ENCODE data around the gene GRIN2A. TPM values are rescaled to one million over a fixed set of nuclear protein-coding genes. Genes with fewer than 3 reads are reported as not detected.

GRIN2A gene
- 0.01 TPM in 1 of 3 replicates, not detected in the others for polyA plus RNA-seq
- polyA plus RNA-seq (2011; ENCODE audit: low read depth) = not detected
- not detected in 2 replicates for polyA plus RNA-seq (2011; cell fraction: cytosol; rRNA removed)
- polyA plus RNA-seq (2011; cell fraction: nucleus; rRNA removed) = 0.01 TPM in 1 of 2 replicates, not detected in the other
- polyA plus RNA-seq (2012; ENCODE audit: low replicate concordance) = not detected in 2 replicates
- polyA minus RNA-seq = 0.19 TPM in 1 of 3 replicates, not detected in the others
- not detected for polyA minus RNA-seq (2011; cell fraction: cytosol; rRNA and poly(A)+ RNA removed)
- polyA minus RNA-seq (2011; cell fraction: nucleus; rRNA and poly(A)+ RNA removed) = 0.54 TPM in 1 of 2 replicates, not detected in the other

- Histone ChIP-seq H3K4me1 (ENCODE audit: control insufficient read depth, extremely low read depth, insufficient read depth, low read length) (peaks cover 9% of the 10 kb centered on the region), H4K20me1 (ENCODE audit: control insufficient read depth, extremely low read depth, insufficient read depth, low read length) (no peaks in the 10 kb centered on the region), H3K9ac (ENCODE audit: control insufficient read depth, extremely low read depth, insufficient read depth, low read length) (no peak within 1 kb of the TSS), H3K79me2 (ENCODE audit: control insufficient read depth, insufficient read depth, low read length) (no peaks in the 10 kb centered on the region), H3K27ac (ENCODE audit: control insufficient read depth, insufficient read depth, low read length) (no peak within 1 kb of the TSS), H3K9me1 (ENCODE audit: control insufficient read depth, extremely low read depth, insufficient read depth, low read length) (no peaks in the 10 kb centered on the region), H3K4me2 (ENCODE audit: control insufficient read depth, extremely low read depth, insufficient read depth, low read depth, low read length) (peak within 1 kb of the TSS; percentile 59), H3K36me3 (ENCODE audit: control insufficient read depth in 2 of 2, extremely low read depth in 1 of 2, insufficient read depth in 2 of 2, low read length in 2 of 2) (no peaks in the 10 kb centered on the region), H3K27me3 (ENCODE audit: control insufficient read depth, extremely low read depth, insufficient read depth, low read length) (peaks cover 47% of the 10 kb centered on the region), H3K4me3 (ENCODE audit: control insufficient read depth in 2 of 3, extremely low read depth in 1 of 3, insufficient read depth in 2 of 3, low read depth in 1 of 3, low read length in 3 of 3) (peak within 1 kb of the TSS in 1 of 3 experiments; percentile 20), H2AFZ (ENCODE audit: control insufficient read depth, low read length) (peak within 1 kb of the TSS; percentile 26), H3K9me3 (ENCODE audit: control insufficient read depth, low read depth, low read length) (no peaks in the 10 kb centered on the region)
- DNase-seq (ENCODE audit: low read depth, low spot score) = no peak
- FAIRE-seq = no peak
- TF ChIP-seq CTCF (optimal IDR thresholded peaks at IDR 0.05 in 1 of 3, IDR thresholded peaks at IDR 0.05 in 1 of 3, conservative IDR thresholded peaks at IDR 0.05 in 1 of 3; ENCODE audit: extremely low read depth in 1 of 3, insufficient read depth in 2 of 3, low read length in 3 of 3) = no peak
- TF ChIP-seq EZH2 (IDR thresholded peaks at IDR 0.05; ENCODE audit: low read length) = peak; percentile 57
- dilution Hi-C loops (cut with MboI; ENCODE audit: extremely low pct_ligation_motif_present, low sequenced_read_pairs) = no loop called here
Observed at GRCh38 chr16:10182222-10183053, at the start of gene GRIN2A. Gene GRIN2A, minus strand, starts transcription at chr16:10182428. Its CDS starts 2,017 bp downstream, at chr16:10180411.

GRCh38 chr16:10231563-10231962 is 49.3 kb upstream of the GRIN2A start:
- no peak overlapping the region for H3K4me3 ChIP-seq (ENCODE audit: control insufficient read depth in 2 of 3, extremely low read depth in 1 of 3, insufficient read depth in 2 of 3, low read depth in 1 of 3, low read length in 3 of 3)
- no peaks in the 10 kb centered on the region for H3K79me2 ChIP-seq (ENCODE audit: control insufficient read depth, insufficient read depth, low read length)
- TF ChIP-seq EZH2 (IDR thresholded peaks at IDR 0.05; ENCODE audit: low read length) (no peak), CTCF (optimal IDR thresholded peaks at IDR 0.05 in 1 of 3, IDR thresholded peaks at IDR 0.05 in 1 of 3, conservative IDR thresholded peaks at IDR 0.05 in 1 of 3; ENCODE audit: extremely low read depth in 1 of 3, insufficient read depth in 2 of 3, low read length in 3 of 3) (no peak)
- no peak overlapping the region for H2AFZ ChIP-seq (ENCODE audit: control insufficient read depth, low read length)
- no peaks in the 10 kb centered on the region for H3K9me1 ChIP-seq (ENCODE audit: control insufficient read depth, extremely low read depth, insufficient read depth, low read length)
- H3K4me1 ChIP-seq (ENCODE audit: control insufficient read depth, extremely low read depth, insufficient read depth, low read length) = no peaks in the 10 kb centered on the region
- no peak for FAIRE-seq
- H3K36me3 ChIP-seq (ENCODE audit: control insufficient read depth in 2 of 2, extremely low read depth in 1 of 2, insufficient read depth in 2 of 2, low read length in 2 of 2) = no peaks in the 10 kb centered on the region
- peaks cover 4% of the 10 kb centered on the region for H3K9me3 ChIP-seq (ENCODE audit: control insufficient read depth, low read depth, low read length)
- no peaks in the 10 kb centered on the region for H3K27me3 ChIP-seq (ENCODE audit: control insufficient read depth, extremely low read depth, insufficient read depth, low read length)
- H3K9ac ChIP-seq (ENCODE audit: control insufficient read depth, extremely low read depth, insufficient read depth, low read length) = no peak overlapping the region
- H3K4me2 ChIP-seq (ENCODE audit: control insufficient read depth, extremely low read depth, insufficient read depth, low read depth, low read length) = no peak overlapping the region
- H3K27ac ChIP-seq (ENCODE audit: control insufficient read depth, insufficient read depth, low read length) = no peak overlapping the region
- no peak for DNase-seq (ENCODE audit: low read depth, low spot score)
- H4K20me1 ChIP-seq (ENCODE audit: control insufficient read depth, extremely low read depth, insufficient read depth, low read length) = no peaks in the 10 kb centered on the region
- dilution Hi-C loops (cut with MboI; ENCODE audit: extremely low pct_ligation_motif_present, low sequenced_read_pairs) = no loop called here

Measured in keratinocyte (primary cell).